Osteocyte (in vitro differentiated cells): Measurements from ENCODE around the gene ZNF513. TPM values are rescaled to one million over a fixed set of nuclear protein-coding genes. Genes with fewer than 3 reads are reported as not detected.

ENCODE experiments used
- DNase-seq: peaks from one replicate; pipeline ENCODE4 v3.0.0; 2021; ENCODE audit warnings: mixed read lengths; ENCODE audit not compliant: unreplicated experiment; ENCODE audit errors: extremely low spot score
- H3K27ac Mint-ChIP-seq: one replicate; pipeline ENCODE4 v1.8.0; 2021; ENCODE audit warnings: mild to moderate bottlenecking, mixed read lengths; ENCODE audit not compliant: unreplicated experiment
- H3K27me3 Mint-ChIP-seq: one replicate; pipeline ENCODE4 v1.8.0; 2021; ENCODE audit warnings: mixed read lengths; ENCODE audit not compliant: unreplicated experiment
- H3K36me3 Mint-ChIP-seq: one replicate; pipeline ENCODE4 v1.8.0; 2021; ENCODE audit warnings: mixed read lengths; ENCODE audit not compliant: unreplicated experiment
- H3K4me1 Mint-ChIP-seq: one replicate; pipeline ENCODE4 v1.8.0; 2021; ENCODE audit warnings: mixed read lengths; ENCODE audit not compliant: unreplicated experiment
- H3K4me3 Mint-ChIP-seq: one replicate; pipeline ENCODE4 v1.8.0; 2021; ENCODE audit warnings: mild to moderate bottlenecking, moderate library complexity, mixed read lengths; ENCODE audit not compliant: unreplicated experiment
- H3K9me3 Mint-ChIP-seq: one replicate; pipeline ENCODE4 v1.8.0; 2021; ENCODE audit warnings: mixed read lengths; ENCODE audit not compliant: unreplicated experiment
- total RNA-seq: library from RNA; stranded (reverse); gene quantifications from 2 replicates; pipeline ENCODE4 v1.2.1, GENCODE V29; 2021
- TF ChIP-seq, protein P1 (sequence below): fragments of 200-600 bp; sonication (generic); IDR thresholded peaks from 2 replicates; pipeline ENCODE4 v1.5.0; 2021; ENCODE audit warnings: antibody characterized with exemption, mild to moderate bottlenecking, moderate library complexity

The ZNF513 gene
- total RNA-seq, 1 donor from 2014 or later: 19.1 TPM

DNA sequence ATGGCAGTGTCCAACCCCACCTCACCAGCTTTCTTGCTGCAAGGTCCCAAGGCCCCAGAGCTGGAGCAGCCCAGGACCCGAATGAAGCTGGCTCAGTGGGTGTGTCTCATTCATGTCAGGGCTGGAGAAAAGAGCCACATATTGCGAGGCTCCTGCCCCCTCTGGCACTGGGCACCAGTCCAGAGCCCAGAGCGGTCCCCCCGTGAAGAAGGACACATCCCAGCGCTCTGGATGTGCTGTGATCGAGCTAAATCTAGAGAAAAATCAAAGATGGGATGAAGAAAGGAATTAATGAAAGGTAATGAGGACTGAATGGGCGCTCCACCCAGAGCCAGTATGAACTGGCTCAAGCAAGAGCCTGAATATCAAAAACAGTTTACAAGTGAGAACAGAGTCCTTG, 44.4 kb downstream of the ZNF513 start:
- TF ChIP-seq, protein P1, sequence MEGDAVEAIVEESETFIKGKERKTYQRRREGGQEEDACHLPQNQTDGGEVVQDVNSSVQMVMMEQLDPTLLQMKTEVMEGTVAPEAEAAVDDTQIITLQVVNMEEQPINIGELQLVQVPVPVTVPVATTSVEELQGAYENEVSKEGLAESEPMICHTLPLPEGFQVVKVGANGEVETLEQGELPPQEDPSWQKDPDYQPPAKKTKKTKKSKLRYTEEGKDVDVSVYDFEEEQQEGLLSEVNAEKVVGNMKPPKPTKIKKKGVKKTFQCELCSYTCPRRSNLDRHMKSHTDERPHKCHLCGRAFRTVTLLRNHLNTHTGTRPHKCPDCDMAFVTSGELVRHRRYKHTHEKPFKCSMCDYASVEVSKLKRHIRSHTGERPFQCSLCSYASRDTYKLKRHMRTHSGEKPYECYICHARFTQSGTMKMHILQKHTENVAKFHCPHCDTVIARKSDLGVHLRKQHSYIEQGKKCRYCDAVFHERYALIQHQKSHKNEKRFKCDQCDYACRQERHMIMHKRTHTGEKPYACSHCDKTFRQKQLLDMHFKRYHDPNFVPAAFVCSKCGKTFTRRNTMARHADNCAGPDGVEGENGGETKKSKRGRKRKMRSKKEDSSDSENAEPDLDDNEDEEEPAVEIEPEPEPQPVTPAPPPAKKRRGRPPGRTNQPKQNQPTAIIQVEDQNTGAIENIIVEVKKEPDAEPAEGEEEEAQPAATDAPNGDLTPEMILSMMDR: no peak
- H3K9me3 Mint-ChIP-seq: no peaks in the 10 kb centered on the region
- no peak overlapping the region for H3K27ac Mint-ChIP-seq
- no peak overlapping the region for H3K4me3 Mint-ChIP-seq
- no peaks in the 10 kb centered on the region for H3K4me1 Mint-ChIP-seq
- peaks cover 25% of the 10 kb centered on the region for H3K36me3 Mint-ChIP-seq
- H3K27me3 Mint-ChIP-seq: no peaks in the 10 kb centered on the region
- DNase-seq: no peak

DNA sequence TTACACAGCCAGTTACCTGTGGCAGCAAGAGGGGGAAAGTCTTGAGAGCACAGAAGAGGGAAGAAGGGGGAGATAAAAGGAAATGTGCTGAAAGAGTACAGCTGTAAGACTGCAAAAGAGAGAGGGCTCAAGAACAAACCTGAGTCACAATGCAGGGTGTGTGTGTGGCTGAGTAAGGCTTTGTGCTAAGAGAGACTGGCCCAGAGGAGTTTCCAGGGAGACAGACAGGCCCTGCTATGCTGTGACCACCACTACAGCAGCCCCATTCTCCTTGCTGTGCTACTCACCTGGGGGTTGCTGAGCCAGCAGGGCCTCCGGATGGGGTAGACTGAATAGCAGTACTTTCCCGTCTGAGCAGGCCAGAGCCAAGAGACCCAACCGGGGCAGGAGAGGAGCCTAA, 45.2 kb downstream of the ZNF513 start:
- H3K4me3 Mint-ChIP-seq: no peak overlapping the region
- no peak for DNase-seq
- no peaks in the 10 kb centered on the region for H3K27me3 Mint-ChIP-seq
- TF ChIP-seq, protein P1: no peak
- peaks cover 24% of the 10 kb centered on the region for H3K36me3 Mint-ChIP-seq
- no peaks in the 10 kb centered on the region for H3K4me1 Mint-ChIP-seq
- H3K9me3 Mint-ChIP-seq: no peaks in the 10 kb centered on the region
- no peak overlapping the region for H3K27ac Mint-ChIP-seq

Other genes with a start within 250 kb of the ZNF513 start
- 42.7 and 46.3 TPM in 2 replicates for gene PREB, start 246.1 kb downstream of the ZNF513 start, total RNA-seq
- gene PRR30, start 241.3 kb downstream of the ZNF513 start, total RNA-seq: not detected in 2 replicates
- gene TCF23, start 231.7 kb downstream of the ZNF513 start, total RNA-seq: not detected in 2 replicates
- 117 and 125 TPM in 2 replicates for gene ATRAID, start 168.7 kb downstream of the ZNF513 start, total RNA-seq
- gene SLC5A6, start 168.5 kb downstream of the ZNF513 start, total RNA-seq: 33.2 and 33.3 TPM in 2 replicates
- gene CAD, start 163.4 kb downstream of the ZNF513 start, total RNA-seq: 72.6 and 76.9 TPM in 2 replicates
- gene SLC30A3, start 117.7 kb downstream of the ZNF513 start, total RNA-seq: not detected in 2 replicates
- not detected in 2 replicates for gene DNAJC5G, start 105.3 kb downstream of the ZNF513 start, total RNA-seq
- gene TRIM54, start 98.3 kb downstream of the ZNF513 start, total RNA-seq: not detected in 2 replicates
- gene UCN, start 72.3 kb downstream of the ZNF513 start, total RNA-seq: 2.6 and 4.1 TPM in 2 replicates
- gene MPV17, start 57.6 kb downstream of the ZNF513 start, total RNA-seq: 76.0 and 85.5 TPM in 2 replicates
- gene GTF3C2, start 24.0 kb downstream of the ZNF513 start, total RNA-seq: 57.4 and 59.4 TPM in 2 replicates
- 50.0 and 50.4 TPM in 2 replicates for gene EIF2B4, start 10.4 kb downstream of the ZNF513 start, total RNA-seq
- 124 and 134 TPM in 2 replicates for gene SNX17, start 10.1 kb downstream of the ZNF513 start, total RNA-seq
- 70.7 and 74.2 TPM in 2 replicates for gene PPM1G, start 28.9 kb upstream of the ZNF513 start, total RNA-seq
- 129 and 137 TPM in 2 replicates for gene NRBP1, start 47.9 kb upstream of the ZNF513 start, total RNA-seq
- 2.3 and 3.2 TPM in 2 replicates for gene KRTCAP3, start 61.6 kb upstream of the ZNF513 start, total RNA-seq
- gene IFT172, start 109.0 kb upstream of the ZNF513 start, total RNA-seq: 42.5 and 46.4 TPM in 2 replicates
- 9.6 and 10.5 TPM in 2 replicates for gene FNDC4, start 114.5 kb upstream of the ZNF513 start, total RNA-seq
- gene GCKR, start 116.1 kb upstream of the ZNF513 start, total RNA-seq: not detected in 2 replicates
- 43.6 and 52.5 TPM in 2 replicates for gene ZNF512, start 202.3 kb upstream of the ZNF513 start, total RNA-seq
- 2.1 and 2.5 TPM in 2 replicates for gene CCDC121, start 248.3 kb upstream of the ZNF513 start, total RNA-seq
- 28.6 and 28.8 TPM in 2 replicates for gene GPN1, start 248.3 kb upstream of the ZNF513 start, total RNA-seq